GM23248 (cell line): ENCODE data around the gene FBH1.

Experiments
- EZH2 ChIP-seq: fragments of 200-600 bp; sonication (generic); IDR thresholded peaks from 2 replicates; pipeline ENCODE4 v1.6.1; 2018; ENCODE audit warnings: antibody characterized with exemption, mild to moderate bottlenecking; ENCODE audit not compliant: insufficient read depth, poor library complexity, severe bottlenecking
- EZH2phosphoT487 ChIP-seq: fragments of 200-600 bp; sonication (generic); IDR thresholded peaks from 2 replicates; pipeline ENCODE4 v1.6.1; 2018; ENCODE audit warnings: antibody characterized with exemption, moderate library complexity, mild to moderate bottlenecking, low read depth; ENCODE audit not compliant: insufficient read depth

GRCh38 chr10:5896208-5897052 lies 6.4 kb downstream of the FBH1 start:
- no peak for TF ChIP-seq EZH2
- no peak for TF ChIP-seq EZH2phosphoT487
